Cardiac fibroblast (primary cell): ENCODE data around the gene RNH1.
A peak's percentile ranks its signal among the peaks of the same experiment; 100 is the strongest.

Source experiments
- DNase-seq, 2 donors: peaks; one replicate each; pipeline versions ENCODE4 v3.0.0 to v3.0.0-alpha.2; 2010; ENCODE audit warnings: low read depth in 2 of 2
- H3K4me3 ChIP-seq, 2 donors: replicated peaks in 1 of 2; 1 replicate in 1 of 2; 2 replicates in 1 of 2; pipeline ENCODE4 v1.5.1; 2011; ENCODE audit warnings: low read depth in 2 of 2, low read length in 2 of 2, mild to moderate bottlenecking in 2 of 2, moderate library complexity in 1 of 2
- TF ChIP-seq, protein P1 (sequence below): IDR thresholded peaks from one replicate; pipeline ENCODE4 v1.5.1; 2011; ENCODE audit warnings: low read depth, mild to moderate bottlenecking, low read length, inconsistent platforms

Gene RNH1

DNA sequence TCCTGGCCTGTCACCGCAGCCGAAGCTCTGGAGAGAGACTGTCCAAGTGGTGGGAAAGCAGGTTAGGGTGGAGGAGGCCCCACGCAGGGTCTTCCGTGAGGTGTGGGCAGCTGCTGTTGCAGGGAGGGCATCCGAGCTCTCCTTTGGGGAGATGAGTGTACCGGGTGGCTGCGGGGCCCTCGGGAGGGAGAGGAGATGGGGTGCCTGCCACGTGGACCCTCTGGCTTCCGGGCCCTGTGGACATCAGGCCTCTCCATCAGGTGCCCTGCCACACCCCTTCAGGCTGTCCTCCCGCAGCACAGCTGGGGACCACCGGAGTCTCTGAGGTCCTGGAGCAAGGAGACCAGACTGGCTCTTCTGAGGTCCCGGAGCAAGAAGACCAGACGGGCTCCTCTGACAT, 55.3 kb downstream of the RNH1 start:
- TF ChIP-seq, protein P1, sequence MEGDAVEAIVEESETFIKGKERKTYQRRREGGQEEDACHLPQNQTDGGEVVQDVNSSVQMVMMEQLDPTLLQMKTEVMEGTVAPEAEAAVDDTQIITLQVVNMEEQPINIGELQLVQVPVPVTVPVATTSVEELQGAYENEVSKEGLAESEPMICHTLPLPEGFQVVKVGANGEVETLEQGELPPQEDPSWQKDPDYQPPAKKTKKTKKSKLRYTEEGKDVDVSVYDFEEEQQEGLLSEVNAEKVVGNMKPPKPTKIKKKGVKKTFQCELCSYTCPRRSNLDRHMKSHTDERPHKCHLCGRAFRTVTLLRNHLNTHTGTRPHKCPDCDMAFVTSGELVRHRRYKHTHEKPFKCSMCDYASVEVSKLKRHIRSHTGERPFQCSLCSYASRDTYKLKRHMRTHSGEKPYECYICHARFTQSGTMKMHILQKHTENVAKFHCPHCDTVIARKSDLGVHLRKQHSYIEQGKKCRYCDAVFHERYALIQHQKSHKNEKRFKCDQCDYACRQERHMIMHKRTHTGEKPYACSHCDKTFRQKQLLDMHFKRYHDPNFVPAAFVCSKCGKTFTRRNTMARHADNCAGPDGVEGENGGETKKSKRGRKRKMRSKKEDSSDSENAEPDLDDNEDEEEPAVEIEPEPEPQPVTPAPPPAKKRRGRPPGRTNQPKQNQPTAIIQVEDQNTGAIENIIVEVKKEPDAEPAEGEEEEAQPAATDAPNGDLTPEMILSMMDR: no peak
- no peak for DNase-seq
- H3K4me3 ChIP-seq: peak overlapping the region; percentile 81 to 84

DNA sequence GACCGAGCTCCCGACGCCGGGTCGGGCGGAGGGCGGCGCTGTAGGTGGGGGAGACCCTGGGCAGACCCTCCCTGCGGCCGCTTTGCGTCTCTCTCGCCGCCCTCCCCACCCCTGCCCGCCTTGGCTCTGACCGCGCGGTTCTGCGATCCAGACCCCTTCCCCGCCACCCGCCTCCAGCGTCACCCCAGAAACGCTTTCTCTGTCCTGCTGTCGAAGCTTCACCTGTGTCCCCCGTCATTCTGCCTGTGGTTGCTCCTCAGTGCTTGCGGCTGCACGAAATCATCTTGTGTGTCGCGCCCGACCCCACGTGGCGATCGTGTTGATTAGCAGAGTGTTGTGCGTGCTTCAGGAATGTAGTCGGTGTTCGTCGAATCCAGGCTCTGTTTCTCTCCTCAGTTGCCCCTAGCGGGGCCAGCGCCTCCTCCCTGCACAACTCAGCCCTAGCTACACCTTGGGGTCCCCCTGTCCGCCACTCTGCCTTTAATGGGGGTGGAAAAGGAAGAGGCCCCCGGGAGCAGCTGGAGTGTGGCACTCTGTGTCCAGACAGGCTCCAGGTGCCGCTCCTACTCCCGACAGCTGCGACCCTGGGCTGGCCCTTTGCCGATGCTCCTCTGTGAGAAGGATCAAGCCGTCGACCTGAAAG, 56.1 kb downstream of the RNH1 start:
- peak overlapping the region; percentile 81 to 84 for H3K4me3 ChIP-seq
- TF ChIP-seq, protein P1: peak; percentile 7
- peak; percentile 61 to 63 for DNase-seq

DNA sequence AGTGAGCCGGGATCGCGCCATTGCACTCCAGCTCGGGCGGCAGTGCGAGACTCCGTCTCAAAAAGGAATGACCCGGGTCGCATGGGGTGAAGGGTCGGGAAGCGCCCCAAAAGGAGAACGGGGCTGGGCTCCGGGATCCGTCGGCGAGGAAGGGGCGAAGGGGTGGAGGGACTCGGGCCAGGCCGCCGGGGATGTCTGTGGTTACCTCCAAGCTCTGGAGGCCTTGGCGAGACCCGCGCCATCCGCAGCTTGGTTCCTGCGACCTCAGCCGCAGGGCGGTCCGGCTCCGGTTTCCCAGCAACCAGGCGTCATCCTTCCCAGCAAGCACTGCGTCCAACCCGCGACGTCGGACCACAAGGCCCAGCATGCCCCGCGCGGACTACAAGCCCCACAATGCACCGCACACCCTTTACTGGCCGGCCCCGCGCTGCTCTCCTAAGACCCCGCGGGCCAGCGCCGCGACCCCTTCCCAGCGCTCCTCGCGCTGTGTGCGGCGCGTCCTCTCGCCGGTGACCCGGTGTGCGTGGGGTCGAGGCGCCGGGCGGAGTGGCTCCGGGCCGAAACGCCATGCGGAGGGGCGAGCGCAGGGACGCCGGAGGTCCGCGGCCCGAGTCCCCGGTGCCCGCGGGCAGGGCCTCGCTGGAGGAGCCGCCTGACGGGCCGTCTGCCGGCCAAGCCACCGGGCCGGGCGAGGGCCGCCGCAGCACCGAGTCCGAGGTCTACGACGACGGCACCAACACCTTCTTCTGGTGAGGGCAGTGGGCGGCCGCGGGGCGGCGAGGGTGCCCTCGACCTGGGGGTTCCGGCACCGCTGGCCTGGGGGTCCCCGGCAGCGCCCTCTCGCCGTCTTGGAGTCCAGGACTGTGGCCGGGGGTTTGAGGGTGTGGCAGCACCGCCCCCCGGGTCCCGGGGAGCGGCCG, 56.9 kb downstream of the RNH1 start, which contains the start of gene PTDSS2:
TSS of gene PTDSS2 (plus strand) at position 391 of the 920 bp plus-strand sequence. CDS start at position 568, 177 bp downstream.
- peak within 1 kb of the TSS; percentile 81 to 84 for H3K4me3 ChIP-seq

DNA sequence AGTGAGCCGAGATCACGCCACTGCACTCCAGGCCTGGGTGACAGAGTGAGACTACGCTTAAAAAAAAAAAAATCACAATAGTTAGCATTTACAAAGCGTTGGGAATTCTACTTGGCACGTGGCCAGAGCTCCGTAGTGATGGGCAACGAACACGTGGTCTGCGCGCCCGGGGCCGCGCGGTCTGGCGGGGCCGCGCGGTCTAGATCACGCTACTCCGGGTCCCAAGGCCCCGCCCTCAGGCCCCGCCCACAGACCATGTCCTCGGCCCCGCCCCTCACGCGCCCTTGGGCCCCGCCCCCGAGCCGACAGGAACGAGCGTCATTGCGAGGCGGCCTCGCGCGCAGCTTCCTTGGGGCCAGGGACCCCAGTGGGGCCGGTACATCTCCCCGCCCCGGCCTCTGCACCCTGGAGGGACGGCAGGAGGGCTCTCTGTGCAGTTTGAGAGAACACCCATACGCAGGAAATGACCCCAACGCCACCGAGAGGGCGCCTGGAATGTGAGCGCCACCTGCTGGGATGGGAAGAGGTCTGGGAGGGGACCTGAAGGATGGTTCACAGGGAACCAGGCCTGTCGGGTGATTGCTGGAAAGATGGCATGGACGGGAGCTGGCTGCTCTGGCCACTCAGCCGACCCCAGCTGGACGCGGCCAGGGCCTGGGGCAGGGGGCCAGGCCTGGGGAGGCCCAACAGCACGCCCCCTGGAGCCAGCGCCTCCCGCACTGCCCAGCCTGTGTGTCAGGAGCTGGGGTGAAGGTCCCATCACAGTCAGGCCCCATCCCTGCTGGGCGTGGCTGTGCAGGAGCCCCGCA, 58.9 kb downstream of the RNH1 start:
- DNase-seq: peak; percentile 94 to 96
- peak overlapping the region; percentile 63 to 69 for H3K4me3 ChIP-seq
- TF ChIP-seq, protein P1: peak; percentile 90

More for the DNA sequence above, 56.9 kb downstream of the RNH1 start, which contains the start of gene PTDSS2:
- DNase-seq: peak; percentile 97
- TF ChIP-seq, protein P1: no peak

DNA sequence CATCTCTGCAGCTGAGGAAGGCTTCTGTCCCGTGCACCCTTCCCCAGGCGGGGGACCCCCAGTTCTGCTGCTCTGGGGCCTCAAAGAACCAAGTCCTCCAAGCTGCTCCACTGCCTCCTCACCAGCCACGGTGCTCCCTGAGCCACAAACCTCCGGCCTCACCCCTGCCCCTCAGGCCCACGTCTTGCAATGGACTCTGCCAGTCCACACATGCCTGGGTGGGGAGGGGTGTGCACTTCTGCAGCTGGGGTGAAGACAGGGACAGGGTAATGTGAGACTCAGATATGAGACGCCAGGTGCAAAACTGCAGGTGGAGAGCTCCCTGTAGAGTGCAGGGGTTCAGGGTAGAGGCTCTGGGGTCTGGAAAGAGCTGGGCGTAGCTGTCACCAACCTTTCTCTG, 60.2 kb downstream of the RNH1 start:
- no peak overlapping the region for H3K4me3 ChIP-seq
- TF ChIP-seq, protein P1: no peak
- DNase-seq: no peak
